HG03139 (cell line): Measurements from ENCODE around the gene TGFBR3.

ENCODE experiments used
- ATAC-seq: cut with Tn5 transposase; IDR thresholded peaks from one replicate; pipeline ENCODE4 v1.9.1; 2021; ENCODE audit not compliant: unreplicated experiment

The TGFBR3 gene

DNA sequence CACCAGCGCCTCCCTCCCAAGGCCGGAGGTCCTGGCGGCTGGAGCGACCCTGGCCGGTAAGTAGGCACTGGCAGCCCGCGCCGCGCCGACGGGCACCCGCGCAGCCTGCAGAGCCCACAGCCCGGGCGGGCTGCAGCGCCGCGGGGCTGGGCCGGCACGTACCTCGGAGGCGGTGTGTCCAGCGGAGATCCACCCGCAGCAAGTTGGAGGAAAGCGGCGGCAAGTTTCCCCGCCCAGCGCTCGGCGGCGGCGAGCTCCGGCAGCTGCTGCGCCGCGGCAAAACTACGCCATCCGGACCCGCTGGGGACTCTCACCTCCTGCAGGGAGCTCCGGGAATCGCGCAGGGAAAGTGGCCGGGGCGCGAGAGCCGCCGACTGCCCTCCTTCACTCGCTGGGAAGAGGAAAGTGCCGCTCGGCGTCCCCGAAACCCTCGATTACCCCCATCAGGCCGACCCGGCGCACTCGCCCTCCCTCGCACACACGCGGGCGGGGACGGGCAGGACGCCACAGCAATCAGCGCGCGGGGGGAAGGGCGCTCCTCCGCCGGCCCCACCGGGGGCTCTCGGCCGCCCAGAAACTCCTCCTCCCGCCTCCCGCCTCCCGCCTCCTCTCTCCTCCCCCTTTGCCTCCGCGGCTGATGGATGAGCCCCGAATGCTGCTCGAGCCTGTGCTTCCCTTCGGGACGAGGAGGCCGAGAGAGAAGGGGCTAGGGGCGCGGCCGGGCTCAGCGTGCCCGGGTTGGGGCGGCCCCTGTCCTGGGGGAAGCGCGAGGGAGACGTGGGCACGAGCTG, at the start of gene TGFBR3:
TSS of gene TGFBR3 (minus strand) at position 436 of the 791 bp plus-strand sequence. CDS start 24,620 bp downstream, outside the sequence.
- ATAC-seq, result peak; percentile 67

DNA sequence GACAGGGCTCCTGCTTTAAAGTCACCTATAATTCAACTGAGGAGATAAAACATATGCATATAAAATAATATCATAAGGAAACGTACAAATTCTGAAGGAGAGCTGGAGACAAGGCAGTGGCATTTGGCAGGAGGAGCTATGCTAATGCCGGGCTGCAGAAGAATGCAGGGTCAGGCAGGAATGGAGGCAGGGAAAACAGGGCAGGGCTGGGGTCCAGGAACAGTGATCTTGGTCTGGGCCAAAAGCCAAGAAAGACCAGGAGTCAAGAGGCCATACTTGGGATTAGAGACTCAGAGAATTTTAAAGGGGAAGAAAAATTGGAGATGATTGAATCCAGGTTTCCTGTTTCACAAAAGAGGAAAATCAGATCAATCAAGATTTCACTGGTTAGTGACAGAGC, 43.3 kb upstream of the TGFBR3 start:
- no peak for ATAC-seq

DNA sequence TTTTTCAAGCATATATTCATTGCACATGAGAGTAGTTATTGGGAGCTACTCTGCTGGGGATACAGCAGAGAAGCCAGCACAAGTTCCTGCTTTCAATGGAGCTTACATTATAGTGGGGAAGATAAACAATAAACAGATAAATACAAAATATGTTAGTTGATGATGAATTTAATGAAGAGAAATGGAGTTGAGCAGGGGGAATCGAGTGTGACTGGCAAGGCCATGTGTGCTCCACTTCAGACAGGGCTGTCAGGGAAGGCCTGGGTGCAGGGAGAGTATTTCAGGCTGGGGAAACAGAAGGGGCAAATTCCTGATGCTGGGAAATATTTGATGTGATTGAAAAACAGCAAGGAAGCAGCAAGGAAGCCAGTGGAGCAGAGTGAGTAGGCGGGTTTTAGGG, 42.1 kb upstream of the TGFBR3 start:
- ATAC-seq, result no peak

DNA sequence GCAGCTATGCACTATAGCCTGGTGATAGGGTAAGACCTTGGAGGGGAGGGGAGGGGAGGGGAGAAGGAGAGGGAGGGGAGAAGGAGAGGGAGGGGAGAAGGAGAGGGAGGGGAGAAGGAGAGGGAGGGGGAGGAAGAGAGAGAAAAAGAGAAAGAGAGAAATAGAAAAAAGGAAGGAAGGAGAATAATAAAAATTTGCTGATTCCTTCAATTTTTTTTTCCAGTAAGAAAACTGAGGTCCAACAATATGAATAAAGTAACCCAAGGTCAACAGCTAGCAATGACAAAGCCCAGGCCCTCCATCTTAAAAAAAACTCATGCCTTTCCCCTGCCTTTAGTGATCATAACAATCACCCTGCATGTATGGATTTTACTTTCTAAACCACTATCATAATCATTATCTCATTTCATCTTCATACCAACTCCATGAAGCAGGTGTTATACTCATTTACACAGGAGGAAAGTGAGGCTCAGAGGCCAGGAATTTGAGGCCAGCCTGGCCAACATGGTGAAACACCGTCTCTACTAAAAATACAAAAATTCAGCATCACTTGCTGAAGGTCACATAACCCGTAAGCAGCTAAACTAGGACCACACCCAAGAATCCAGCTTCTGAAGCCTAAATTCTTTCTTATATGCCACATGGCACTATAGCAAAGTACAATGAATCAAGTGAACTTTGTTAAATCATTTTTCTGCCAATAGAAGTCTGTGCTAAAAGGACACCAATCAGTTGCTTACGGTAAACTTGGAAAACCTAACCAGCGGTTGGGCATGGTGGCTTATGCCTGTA, 39.9 kb upstream of the TGFBR3 start:
- ATAC-seq, result no peak

DNA sequence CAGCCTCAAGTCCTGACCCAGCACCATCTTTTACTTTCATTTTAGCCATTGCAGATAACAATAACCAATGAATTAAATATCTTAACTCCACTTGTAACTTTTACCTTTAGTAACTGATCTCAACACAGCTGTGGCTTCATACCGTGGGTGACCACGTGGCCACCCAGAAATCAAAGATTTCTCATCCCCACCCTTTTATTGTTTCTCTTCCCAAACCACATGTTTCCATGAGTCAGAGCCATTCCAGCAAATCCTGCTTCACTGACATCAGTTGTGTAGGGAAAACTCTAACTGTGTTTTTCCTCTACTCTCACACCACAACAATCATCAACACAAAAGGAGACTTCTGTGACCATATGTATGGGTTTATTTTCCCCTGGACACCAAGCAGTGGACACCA, 38.2 kb upstream of the TGFBR3 start:
- no peak for ATAC-seq

DNA sequence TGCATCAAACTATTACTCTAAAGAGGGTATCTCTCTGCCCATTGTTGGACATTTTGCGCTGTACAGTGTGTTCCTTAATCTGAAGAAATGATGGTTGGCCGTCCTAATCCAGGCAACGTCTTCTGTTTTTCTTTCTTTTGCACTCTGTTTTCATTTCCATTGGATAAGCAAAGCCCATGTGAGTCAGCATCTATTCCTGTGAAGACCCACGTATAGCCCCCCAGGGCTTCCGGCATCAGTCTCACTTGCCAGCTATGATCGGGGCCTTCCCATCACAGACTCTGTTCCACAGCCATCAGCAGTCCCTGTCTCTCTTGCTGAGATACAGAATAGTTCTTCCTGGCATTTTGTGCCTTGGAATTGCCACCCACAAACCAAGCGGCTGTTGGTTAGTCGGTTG, 34.0 kb upstream of the TGFBR3 start:
- ATAC-seq, result no peak

DNA sequence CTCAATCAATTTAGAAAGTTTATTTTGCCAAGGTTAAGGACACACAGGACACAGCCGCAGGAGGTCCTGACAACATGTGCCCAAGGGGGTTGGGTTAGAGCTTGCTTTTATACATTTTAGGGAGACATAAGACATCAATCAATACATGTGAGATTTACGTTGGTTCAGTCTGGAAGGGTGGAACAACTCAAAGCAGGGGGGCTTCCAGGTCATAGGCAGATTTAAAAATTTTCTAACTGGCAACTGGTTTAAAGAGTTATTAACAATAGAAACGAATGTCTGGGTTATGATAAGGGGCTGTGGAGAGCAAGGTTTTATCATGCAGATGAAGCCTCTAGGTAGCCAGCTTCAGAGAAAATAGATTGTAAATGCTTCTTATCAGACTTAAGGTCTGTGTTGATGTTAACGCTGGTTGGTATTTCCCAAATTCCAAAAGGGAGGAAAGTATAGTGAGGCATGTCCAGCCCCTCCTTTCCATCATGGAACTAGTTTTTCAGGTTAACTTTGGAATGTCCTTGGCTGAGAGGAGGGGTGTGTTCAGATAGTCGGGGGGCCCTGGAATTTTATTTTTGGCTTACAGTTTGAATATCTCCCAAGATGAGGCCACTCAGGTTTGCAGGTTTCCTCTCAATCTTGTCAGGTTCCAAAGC, 31.0 kb upstream of the TGFBR3 start:
- ATAC-seq, result no peak

DNA sequence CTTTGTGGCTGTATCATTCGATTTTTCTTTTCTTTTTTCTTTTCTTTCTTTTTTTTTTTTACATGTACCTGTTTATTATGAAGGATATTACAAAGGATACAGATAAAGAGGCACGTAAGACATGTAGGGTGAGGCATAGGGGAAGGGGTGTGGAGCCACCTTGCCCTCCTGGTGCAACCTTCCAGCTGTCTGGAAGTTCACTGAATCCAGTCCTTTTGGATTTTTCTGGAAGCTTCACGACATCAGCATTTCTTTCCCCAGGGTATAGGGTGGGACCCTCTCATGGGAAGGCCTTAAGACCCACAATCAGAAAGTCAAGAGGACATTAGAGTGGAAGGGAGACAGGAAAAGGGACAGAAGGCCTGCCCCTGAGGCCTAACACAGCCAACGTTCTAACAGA, 30.1 kb upstream of the TGFBR3 start:
- ATAC-seq, result no peak

DNA sequence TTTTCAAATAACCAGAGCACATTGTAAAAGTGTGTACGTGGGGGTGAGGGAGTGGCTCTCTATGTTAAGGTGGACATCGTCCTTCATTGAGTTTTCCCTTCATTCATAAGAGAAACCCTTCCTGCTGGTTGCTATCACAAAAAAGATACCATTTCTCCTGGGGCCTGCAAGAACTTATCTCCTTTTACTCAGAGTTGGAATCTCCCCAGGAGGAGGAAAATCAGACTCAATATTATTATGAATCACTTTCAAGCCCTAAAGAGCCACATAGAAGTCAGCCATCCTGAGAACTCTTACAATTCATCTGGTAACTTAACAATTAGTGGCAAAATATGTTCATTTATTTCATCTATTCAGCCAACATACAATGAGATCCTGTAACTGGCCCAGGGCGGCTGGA, 27.1 kb upstream of the TGFBR3 start:
- no peak for ATAC-seq

DNA sequence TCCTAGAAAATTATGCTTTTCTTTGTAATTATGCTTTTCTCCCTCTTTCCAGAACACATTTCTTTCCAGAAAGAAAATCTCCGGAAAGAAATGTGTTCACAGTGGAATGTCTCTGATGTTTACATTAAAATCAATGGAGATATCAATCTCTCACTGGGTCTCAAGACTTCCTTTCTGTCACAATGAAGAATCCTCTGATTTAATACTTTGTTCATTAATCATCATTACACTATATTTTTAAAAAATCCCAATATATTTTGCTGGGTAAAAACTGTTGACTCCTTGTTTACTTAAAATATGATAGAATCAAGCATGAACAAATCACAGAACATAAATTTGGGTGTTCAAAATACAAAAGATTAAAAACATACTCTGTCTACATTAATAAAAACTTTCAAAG, 26.3 kb upstream of the TGFBR3 start:
- ATAC-seq, result no peak

DNA sequence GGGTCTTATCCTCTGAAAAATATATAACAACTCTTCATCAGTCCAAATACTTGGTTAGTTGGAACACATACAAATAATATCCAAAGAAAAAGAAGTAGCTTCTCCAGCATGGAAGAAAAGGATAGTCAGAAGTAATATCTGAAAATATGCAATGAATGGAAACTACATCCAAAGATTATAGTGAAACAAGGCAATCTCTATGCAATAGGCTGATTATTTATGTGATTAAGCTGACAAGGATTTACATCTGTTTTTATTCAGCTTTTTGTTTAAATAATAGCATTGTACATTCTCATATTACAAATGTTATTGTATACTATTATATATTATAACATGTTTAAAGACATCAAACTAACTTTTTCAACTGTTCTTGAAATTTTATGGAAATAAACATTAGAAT, 15.3 kb upstream of the TGFBR3 start:
- no peak for ATAC-seq

DNA sequence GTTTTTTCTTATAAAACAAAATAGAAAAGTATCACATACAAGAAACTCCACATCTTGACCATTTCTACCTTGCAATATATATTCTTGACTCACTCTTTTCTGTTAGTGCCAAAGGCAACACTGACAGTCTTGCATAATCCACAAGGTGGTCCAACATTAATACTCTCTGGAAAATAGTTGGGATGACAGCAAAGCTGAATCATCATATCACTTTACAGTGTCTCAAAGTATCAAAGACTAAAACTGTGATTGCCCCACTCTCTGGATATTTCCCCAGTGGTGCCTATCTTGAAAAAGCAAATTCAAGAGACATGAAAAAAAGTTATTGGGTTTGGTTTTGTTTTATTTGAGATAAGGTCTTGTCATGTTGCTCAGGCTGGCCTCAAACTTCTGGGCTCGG, 14.6 kb upstream of the TGFBR3 start:
- ATAC-seq, result no peak

DNA sequence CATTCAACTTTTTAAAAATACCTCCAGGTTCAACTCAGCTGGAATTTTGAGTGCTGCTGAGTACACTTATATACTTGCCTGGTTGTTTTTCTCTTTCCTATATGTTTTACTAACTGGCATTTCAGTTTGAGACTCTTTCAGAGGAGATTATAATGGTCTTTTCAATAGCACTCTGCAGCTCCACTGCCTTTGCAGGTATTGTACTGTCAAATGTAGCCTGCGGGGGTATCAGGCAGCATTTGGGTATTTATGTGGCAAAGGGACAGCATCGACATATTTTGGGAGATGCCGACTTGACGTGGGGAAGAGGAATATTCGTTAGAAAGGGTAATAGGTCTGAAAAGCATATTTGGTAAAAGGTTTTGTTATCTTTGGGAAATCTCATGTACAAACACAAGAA, 11.1 kb upstream of the TGFBR3 start:
- ATAC-seq, result no peak

DNA sequence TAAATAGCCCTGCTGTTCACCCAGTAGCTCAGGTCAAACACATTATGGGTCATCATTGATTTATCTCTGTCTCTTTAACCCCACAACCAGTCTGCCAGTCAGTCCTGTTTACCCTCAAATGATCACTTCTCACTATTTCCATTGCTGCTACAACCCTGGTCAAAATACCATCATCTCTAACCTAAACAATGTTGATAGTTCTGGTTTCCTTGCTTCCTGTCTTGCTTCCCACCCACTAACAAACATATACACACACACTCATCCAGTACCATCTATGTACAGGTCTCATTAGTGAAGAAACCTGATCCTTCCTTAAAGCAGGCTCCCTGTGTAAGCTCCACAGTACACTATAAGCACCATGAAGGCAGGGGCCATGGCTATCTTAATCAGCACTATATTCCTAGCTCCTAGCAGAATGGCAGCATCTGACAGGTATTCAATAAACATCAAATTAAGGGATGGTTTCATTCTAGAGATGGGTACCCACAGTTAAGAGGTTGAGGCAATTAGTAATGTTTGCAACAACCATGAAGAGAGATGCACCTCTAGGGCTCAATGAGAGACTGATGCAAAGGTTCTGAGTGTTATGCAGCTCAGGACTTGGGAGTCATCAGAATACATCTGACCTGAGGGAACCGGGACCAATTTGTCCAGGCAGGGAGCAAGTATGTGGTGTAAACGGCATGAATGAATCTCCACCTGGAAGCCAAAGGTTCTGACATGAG, 10.0 kb upstream of the TGFBR3 start:
- no peak for ATAC-seq

DNA sequence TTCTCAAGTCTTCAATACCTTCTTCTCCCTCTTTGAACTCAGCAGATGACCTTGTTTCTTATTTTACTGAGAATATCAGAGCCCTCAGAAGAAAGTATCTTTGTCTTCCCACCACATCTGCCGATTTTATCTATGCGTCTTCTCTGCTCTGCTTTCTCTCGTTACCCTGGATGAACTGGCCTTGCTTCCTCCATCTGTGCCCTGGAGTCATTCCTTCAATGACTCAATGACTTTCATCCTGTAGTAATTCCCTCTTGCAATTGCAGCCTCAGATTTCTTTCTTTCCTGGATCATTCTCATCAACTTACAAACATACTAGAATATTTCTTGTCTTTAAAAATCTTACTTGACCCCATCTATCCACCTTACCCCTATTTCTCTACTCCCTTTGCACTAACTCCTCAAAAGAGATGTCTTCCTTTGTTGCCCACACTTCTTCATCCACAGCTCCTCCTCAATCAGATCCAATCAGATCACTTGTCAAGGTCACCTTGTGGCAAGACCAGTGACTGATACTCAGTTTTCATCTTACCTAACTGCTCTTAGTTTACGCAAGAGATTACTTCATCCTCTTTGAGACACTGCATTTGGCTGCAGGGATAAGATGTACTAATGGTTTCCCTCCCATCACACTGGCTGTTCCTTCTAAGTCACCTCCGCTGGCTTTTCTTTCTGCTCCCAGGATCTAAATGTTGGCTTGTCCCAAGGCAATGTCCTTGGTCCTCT, 8.2 kb upstream of the TGFBR3 start:
- no peak for ATAC-seq

DNA sequence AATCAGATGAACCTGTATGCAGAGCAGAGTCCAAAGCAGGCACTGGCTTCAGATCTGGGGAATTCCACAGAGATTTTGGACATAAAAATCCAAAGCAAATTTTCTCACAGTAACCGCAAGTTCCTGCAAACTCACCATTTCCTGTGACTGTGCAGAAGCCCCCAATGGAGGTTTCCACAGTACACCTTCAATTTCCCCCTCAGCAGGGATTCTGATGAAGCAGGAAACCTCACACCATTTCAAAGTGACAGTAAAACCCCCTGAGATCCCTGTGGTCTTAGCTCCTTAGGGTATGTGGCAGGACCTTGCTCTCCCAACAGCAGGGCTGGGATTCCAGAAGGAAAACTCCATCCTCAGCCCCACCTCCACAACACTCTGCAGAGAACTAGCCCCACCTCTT, 6.0 kb upstream of the TGFBR3 start:
- ATAC-seq, result no peak

DNA sequence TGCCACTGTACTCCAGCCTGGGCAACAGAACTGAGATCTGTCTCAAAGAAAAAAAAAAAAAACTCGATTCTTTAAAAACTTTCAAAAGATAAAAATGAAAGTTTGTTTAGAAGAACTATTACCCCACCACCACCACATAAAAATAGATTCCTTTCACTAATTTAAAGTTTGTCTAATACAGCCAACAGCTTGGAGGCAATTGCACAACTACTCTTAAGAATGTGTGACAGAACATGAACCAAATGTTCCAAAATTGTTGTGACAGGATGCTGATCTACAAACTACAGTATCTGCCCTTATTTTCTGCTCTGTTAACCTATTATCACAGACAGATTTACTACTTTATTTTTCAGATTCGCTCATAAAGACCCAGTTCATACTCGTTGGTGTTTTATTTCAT, 5.5 kb upstream of the TGFBR3 start:
- no peak for ATAC-seq

DNA sequence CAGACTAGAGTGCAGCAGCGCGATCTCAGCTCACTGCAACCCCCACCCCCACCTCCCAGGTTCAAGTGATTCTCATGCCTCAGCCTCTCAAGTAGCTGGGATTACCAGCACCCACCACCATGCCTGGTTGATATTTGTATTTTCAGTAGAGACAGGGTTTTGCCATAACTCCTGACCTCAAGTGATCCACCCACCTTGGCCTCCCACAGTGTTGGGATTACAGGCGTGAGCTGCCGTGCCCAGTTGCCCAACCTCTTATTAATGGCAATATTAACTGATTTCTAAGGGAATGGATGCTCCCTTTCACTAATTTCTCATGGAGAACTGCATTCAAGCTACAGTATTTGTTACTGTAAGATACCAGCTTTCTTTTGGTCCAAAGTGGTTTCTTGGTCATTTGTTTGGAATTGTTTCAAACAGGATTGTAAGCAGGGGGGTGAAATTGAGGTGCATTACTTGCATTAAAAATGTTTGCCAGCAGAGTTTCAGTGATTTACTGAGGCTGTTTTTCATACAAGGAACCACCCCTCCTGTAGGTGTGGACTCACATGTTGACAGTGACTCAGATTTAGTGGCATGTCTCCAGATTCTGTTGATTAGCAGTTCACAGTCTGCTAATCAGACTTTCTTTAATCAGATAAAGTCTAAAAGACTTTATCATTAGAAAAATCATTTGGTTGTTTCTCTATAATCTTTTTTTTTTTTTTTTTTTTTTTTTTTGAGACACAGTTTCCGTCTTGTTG, 3.9 kb upstream of the TGFBR3 start:
- ATAC-seq, result no peak

DNA sequence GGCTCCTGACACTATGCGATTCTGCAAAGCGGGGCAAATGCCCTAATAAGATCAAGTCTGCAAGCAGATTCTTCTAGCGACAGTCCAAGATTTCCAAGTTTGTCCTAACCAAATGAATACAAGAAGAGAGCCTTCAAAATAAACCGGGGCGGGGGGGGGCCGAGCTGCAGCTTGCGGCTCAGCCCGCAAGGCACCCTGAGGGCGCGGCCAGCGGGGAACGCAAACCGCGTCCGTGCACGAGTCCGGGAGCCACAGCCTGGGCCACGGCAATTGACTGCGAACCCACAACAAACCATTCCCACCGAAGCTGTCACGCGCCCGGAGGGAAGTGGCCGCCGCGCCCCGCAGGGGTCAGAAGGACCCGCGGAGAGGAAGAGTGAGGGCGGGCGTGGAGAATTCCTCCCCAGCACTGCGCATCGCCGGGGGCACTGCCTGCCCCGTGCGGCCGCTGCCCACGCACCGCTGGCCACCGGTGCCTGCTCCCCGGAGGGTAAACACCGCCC, 687 bp downstream of the TGFBR3 start:
- no peak for ATAC-seq
